Stimulated activated CD4-positive, alpha-beta T cell treated with anti-CD3 and anti-CD28 coated beads, Interleukin-1b, Interleukin-23, amount 100 ng/mL, for 1 hour (primary cell): ENCODE measurements around the gene BPIFB3.
"Not testable (repeated sequence)": the region's sequence is repeated elsewhere in the genome, so short reads cannot be mapped to it uniquely, and the experiment has no call there.

Experiments
- DNase-seq, 2 donors: peaks; one replicate each; pipeline ENCODE4 v3.0.0-alpha.2; 2020; ENCODE audit warnings: low read depth in 2 of 2

BPIFB3 gene

DNA sequence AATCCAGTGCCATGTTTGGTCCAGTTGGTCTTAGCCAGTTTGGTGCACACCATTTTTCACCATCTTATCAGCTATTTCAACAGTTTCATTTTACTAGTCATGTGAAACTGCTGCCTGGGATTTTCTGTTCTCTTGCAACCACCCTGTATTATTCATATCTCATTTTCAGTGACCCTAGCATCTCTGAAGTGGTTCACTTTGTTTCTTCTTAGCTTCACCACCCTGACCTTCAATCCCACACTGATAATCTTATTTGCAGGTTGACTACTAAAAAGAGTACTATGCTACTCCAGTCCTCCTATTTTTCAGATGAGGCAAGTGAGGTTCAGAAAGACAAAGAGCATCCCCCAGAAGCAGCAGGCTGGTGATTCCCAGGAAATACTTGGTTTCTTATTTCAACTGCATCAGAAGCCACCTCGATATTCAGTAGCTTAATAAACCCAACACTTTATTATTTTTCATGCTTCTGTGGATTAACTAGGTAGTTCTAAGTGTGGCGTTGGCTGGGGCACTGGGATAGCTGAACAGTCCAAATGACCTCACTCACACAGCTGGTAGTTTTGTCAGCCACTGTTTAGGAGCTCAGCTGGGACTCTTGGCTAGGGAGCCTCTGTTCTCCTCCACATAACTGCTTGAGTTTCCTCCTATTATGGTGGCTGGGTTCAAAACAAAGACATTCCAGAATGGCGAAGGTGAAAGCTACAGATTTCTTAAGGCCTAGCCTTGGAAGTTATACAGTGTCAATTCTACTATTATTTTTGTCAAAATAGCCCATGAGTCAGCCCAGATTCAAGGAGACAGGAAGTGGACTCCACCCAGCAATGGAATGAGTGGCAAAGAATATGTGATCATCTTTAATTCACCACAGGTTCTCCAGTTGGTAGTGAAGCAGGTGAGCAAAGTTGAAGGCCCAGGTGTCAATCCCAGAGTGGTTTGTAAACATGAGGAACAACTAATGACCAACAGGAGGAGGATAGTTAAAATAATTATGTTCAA, 66.3 kb downstream of the BPIFB3 start:
- DNase-seq, result no peak

DNA sequence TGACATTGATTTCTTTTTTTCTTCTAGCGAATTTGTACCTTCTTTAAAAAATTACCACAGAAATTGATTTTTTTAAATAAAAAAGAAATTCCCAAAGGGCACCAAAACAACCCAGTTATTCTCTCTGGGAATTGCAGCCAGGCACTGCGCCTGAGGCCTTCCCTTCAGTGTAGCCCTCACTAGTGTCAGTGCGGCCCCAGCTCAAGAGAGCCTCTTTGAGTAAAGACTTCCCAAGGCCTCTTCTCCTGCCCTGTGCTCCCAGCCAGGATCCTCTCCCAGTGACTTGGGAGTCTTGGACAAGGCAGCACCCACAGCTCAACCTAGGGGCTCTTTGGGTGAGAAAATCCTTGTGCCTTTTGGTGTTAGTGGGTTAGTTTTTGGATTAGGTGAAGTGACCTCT, 67.2 kb downstream of the BPIFB3 start:
- no peak for DNase-seq

DNA sequence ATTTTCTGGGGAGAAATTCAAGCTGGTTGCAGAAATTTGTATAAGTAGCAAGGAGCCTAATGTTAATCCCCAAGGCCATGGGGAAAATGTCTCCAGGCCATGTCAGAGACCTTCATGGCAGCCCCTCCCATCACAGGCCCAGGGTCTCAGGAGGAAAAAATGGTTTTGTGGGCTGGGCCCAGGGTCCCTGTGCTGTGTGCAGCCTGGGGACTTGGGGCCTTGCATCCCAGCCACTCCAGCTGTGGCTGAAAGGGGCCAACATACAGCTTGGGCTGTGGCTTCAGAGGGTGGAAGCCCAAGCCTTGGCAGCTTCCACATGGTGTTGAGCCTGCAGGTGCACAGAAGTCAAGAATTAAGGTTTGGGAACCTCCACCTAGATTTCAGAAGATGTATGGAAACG, 68.6 kb downstream of the BPIFB3 start:
- not testable (repeated sequence) for DNase-seq
